IMR-90 (cell line): Measurements from ENCODE around the gene CHMP4B. TPM values are rescaled to one million over a fixed set of nuclear protein-coding genes. Genes with fewer than 3 reads are reported as not detected.
A peak's percentile ranks its signal among the peaks of the same experiment; 100 is the strongest.

ENCODE experiments used
- ATAC-seq: fragments of 200-7000 bp; cut with Tn5 transposase; 2 replicates; pipeline ENCODE4 v1.9.1; 2020; ENCODE audit warnings: low read depth, mild to moderate bottlenecking, moderate library complexity
- BruUV-seq: library from RNA; stranded (reverse); fragments of 400-500 nt; replicated peaks from 2 replicates; lab custom pipeline; 2021; lab: Mats Ljungman, UMichigan
- CTCF ChIA-PET: fragments of 300-600 bp; formaldehyde crosslinking; extraction: SDS; loops from one replicate; lab custom pipeline; 2021; ENCODE audit warnings: antibody characterized with exemption; lab: Yijun Ruan, JAX
- POLR2A ChIA-PET: fragments of 300-600 bp; sonication (Branson Sonifier 250); formaldehyde crosslinking; loops from one replicate; lab custom pipeline; 2022; ENCODE audit warnings: antibody characterized with exemption; ENCODE audit not compliant: unreplicated experiment; lab: Charles Lee
- DNase-seq: peaks from one replicate; pipeline ENCODE4 v3.0.0; 2013
- H2AFZ ChIP-seq: replicated peaks from 2 replicates; pipeline ENCODE3; 2013; ENCODE audit warnings: low read length, mild to moderate bottlenecking; ENCODE audit not compliant: poor library complexity
- H2AK5ac ChIP-seq: 2 replicates; pipeline ENCODE4 v1.6.1; 2013; ENCODE audit warnings: low read depth, low read length, inconsistent platforms
- H2AK9ac ChIP-seq: replicated peaks from 2 replicates; pipeline ENCODE3; 2013; ENCODE audit warnings: mild to moderate bottlenecking, low read depth, low read length, moderate library complexity; ENCODE audit not compliant: poor library complexity
- H2BK120ac ChIP-seq: 2 replicates; pipeline ENCODE4 v1.6.1; 2013; ENCODE audit warnings: low read depth, low read length, inconsistent platforms
- H2BK15ac ChIP-seq: 3 replicates; pipeline ENCODE4 v1.6.1; 2013; ENCODE audit warnings: low read depth, low read length, inconsistent platforms
- H2BK20ac ChIP-seq: 2 replicates; pipeline ENCODE4 v1.6.1; 2013; ENCODE audit warnings: low read depth, mild to moderate bottlenecking, inconsistent platforms, low read length, moderate library complexity
- H2BK5ac ChIP-seq: 2 replicates; pipeline ENCODE4 v1.6.1; 2013; ENCODE audit warnings: mild to moderate bottlenecking, low read depth, low read length, inconsistent platforms; ENCODE audit not compliant: poor library complexity, severe bottlenecking
- H3K14ac ChIP-seq: replicated peaks from 2 replicates; pipeline ENCODE4 v1.6.1; 2013; ENCODE audit warnings: low read depth, low read length, inconsistent platforms
- H3K18ac ChIP-seq: 2 replicates; pipeline ENCODE4 v1.6.1; 2013; ENCODE audit warnings: low read depth, low read length, control low read depth
- H3K23ac ChIP-seq: 2 replicates; pipeline ENCODE4 v1.6.1; 2013; ENCODE audit warnings: low read depth, low read length, inconsistent platforms
- H3K27ac ChIP-seq: 2 replicates; pipeline ENCODE4 v1.5.1; 2013; ENCODE audit warnings: mild to moderate bottlenecking, control low read depth, low read length; ENCODE audit not compliant: insufficient read depth
- H3K27me3 ChIP-seq: 2 replicates; pipeline ENCODE4 v1.6.1; 2013; ENCODE audit warnings: low read length; ENCODE audit not compliant: control insufficient read depth, insufficient read depth
- H3K36me3 ChIP-seq: 2 replicates; pipeline ENCODE4 v1.6.1; 2013; ENCODE audit warnings: low read length, mixed read lengths; ENCODE audit not compliant: control insufficient read depth, insufficient read depth
- H3K4ac ChIP-seq: 2 replicates; pipeline ENCODE4 v1.6.1; 2013; ENCODE audit warnings: low read depth, low read length, inconsistent platforms
- H3K4me1 ChIP-seq: 2 replicates; pipeline ENCODE4 v1.6.1; 2013; ENCODE audit warnings: low read length, mixed read lengths; ENCODE audit not compliant: control insufficient read depth, insufficient read depth
- H3K4me2 ChIP-seq: 2 replicates; pipeline ENCODE4 v1.6.1; 2013; ENCODE audit warnings: low read depth, mild to moderate bottlenecking, control low read depth, low read length, moderate library complexity
- H3K4me3 ChIP-seq: 2 replicates; pipeline ENCODE4 v1.5.1; 2013; ENCODE audit warnings: low read depth, mild to moderate bottlenecking, control low read depth, low read length, moderate library complexity; ENCODE audit not compliant: insufficient read depth
- H3K56ac ChIP-seq: 2 replicates; pipeline ENCODE4 v1.6.1; 2013; ENCODE audit warnings: low read length, inconsistent platforms; ENCODE audit not compliant: insufficient read depth; ENCODE audit errors: extremely low read depth
- H3K79me1 ChIP-seq, 2 experiments: 2 replicates each; pipeline ENCODE4 v1.6.1; 2013; ENCODE audit warnings: low read length in 2 of 2, inconsistent platforms in 1 of 2, low read depth in 1 of 2
- H3K9ac ChIP-seq: 2 replicates; pipeline ENCODE4 v1.6.1; 2013; ENCODE audit warnings: low read depth, low read length, control low read depth
- H3K9me1 ChIP-seq: 2 replicates; pipeline ENCODE4 v1.6.1; 2013; ENCODE audit warnings: low read length, inconsistent platforms; ENCODE audit not compliant: insufficient read depth
- H3K9me3 ChIP-seq: 2 replicates; pipeline ENCODE4 v1.6.1; 2013; ENCODE audit warnings: low read length; ENCODE audit not compliant: control insufficient read depth, insufficient read depth
- H4K20me1 ChIP-seq: 2 replicates; pipeline ENCODE4 v1.6.1; 2013; ENCODE audit warnings: low read length, inconsistent platforms; ENCODE audit not compliant: insufficient read depth
- H4K5ac ChIP-seq: 2 replicates; pipeline ENCODE4 v1.6.1; 2013; ENCODE audit warnings: mild to moderate bottlenecking, low read depth, low read length, control low read depth
- H4K8ac ChIP-seq, 2 experiments: 2 replicates each; pipeline ENCODE4 v1.6.1; 2013; ENCODE audit warnings: low read depth in 2 of 2, low read length in 2 of 2, control low read depth in 1 of 2, inconsistent platforms in 1 of 2
- H4K91ac ChIP-seq: 2 replicates; pipeline ENCODE4 v1.6.1; 2013; ENCODE audit warnings: low read depth, low read length, inconsistent platforms; ENCODE audit not compliant: insufficient read depth
- BHLHE40 ChIP-seq: fragments of 150-350 bp; IDR thresholded peaks from 2 replicates; pipeline ENCODE4 v1.6.1; 2016; ENCODE audit warnings: mild to moderate bottlenecking, low read depth, low read length
- CEBPB ChIP-seq: IDR thresholded peaks from 2 replicates; pipeline ENCODE4 v1.6.1; 2012; ENCODE audit warnings: low read depth, low read length, improper control_type of control experiment
- CTCF ChIP-seq: conservative IDR thresholded peaks from 2 replicates; pipeline ENCODE4 v1.5.1; 2012; ENCODE audit warnings: mild to moderate bottlenecking, low read depth, low read length, improper control_type of control experiment
- ELK1 ChIP-seq: fragments of 150-350 bp; IDR thresholded peaks from 2 replicates; pipeline ENCODE4 v1.6.1; 2016; ENCODE audit warnings: low read depth, mild to moderate bottlenecking, low read length, moderate library complexity, borderline replicate concordance
- FOS ChIP-seq: fragments of 150-350 bp; IDR thresholded peaks from 2 replicates; pipeline ENCODE4 v1.6.1; 2016; ENCODE audit warnings: low read depth, low read length
- MAFK ChIP-seq: IDR thresholded peaks from 2 replicates; pipeline ENCODE4 v1.6.1; 2012; ENCODE audit warnings: low read depth, low read length, improper control_type of control experiment
- MXI1 ChIP-seq: IDR thresholded peaks from 2 replicates; pipeline ENCODE4 v1.6.1; 2012; ENCODE audit warnings: low read depth, mild to moderate bottlenecking, low read length, moderate library complexity, borderline replicate concordance
- POLR2A ChIP-seq: IDR thresholded peaks from 2 replicates; pipeline ENCODE4 v1.6.1; 2012; ENCODE audit warnings: mild to moderate bottlenecking, low read depth, low read length
- RAD21 ChIP-seq: IDR thresholded peaks from 2 replicates; pipeline ENCODE4 v1.6.1; 2012; ENCODE audit warnings: low read length, improper control_type of control experiment
- RCOR1 ChIP-seq: IDR thresholded peaks from 2 replicates; pipeline ENCODE4 v1.6.1; 2012; ENCODE audit warnings: mild to moderate bottlenecking, low read length, improper control_type of control experiment; ENCODE audit not compliant: insufficient replicate concordance
- RFX5 ChIP-seq: IDR thresholded peaks from 2 replicates; pipeline ENCODE4 v1.8.0; 2012; ENCODE audit warnings: low read depth, mild to moderate bottlenecking, low read length, moderate library complexity
- SMC3 ChIP-seq: fragments of 150-350 bp; IDR thresholded peaks from 2 replicates; pipeline ENCODE4 v1.6.1; 2016; ENCODE audit warnings: low read depth, mild to moderate bottlenecking, antibody characterized with exemption, low read length, moderate library complexity
- USF2 ChIP-seq: fragments of 150-350 bp; IDR thresholded peaks from 2 replicates; pipeline ENCODE4 v1.6.1; 2017; ENCODE audit warnings: mild to moderate bottlenecking, antibody characterized with exemption, low read length, low read depth
- WGBS, 2 experiments: methylation state at CpG; one replicate each; pipeline versions ENCODE4 v1.1.5 to v1.1.7; 2013; ENCODE audit warnings: missing lambda C conversion rate in 2 of 2; ENCODE audit not compliant: insufficient read length in 1 of 2; ENCODE audit errors: extremely low coverage in 2 of 2; 5-methylcytosine and 5-hydroxymethylcytosine counted together
- dilution Hi-C: fragments of 300-500 bp; cut with HindIII; formaldehyde crosslinking; loops from one replicate; pipeline ENCODE4 v1.14.3; 2018; ENCODE audit warnings: low sequenced_read_pairs; ENCODE audit not compliant: unreplicated experiment
- in situ Hi-C: fragments of 300-500 bp; cut with MboI; formaldehyde crosslinking; loops from 3 replicates; pipeline ENCODE4 v1.14.3; 2019; ENCODE audit warnings: low sequenced_read_pairs, inconsistent platforms, mixed read lengths
- intact Hi-C: fragments of 100-400 bp; cut with micrococcal nuclease; formaldehyde crosslinking; loops from 2 replicates; pipeline ENCODE4 v1.10.0; 2022
- polyA plus RNA-seq, 3 experiments: library from polyadenylated mRNA; depleted of rRNA; stranded (reverse); fragments of >200 nt; gene quantifications; 2 replicates each; pipeline ENCODE4 v1.2.3, GENCODE V29; 2012; ENCODE audit warnings: low replicate concordance in 1 of 3
- total RNA-seq: library from RNA; depleted of rRNA; stranded (reverse); fragments of >200 nt; gene quantifications from 2 replicates; pipeline ENCODE4 v1.2.3, GENCODE V29; 2012

Gene CHMP4B
- total and polyA plus RNA-seq, 2 of the 4 experiments (the other 2 are of a cell fraction): 30.3 to 94.8 TPM

DNA sequence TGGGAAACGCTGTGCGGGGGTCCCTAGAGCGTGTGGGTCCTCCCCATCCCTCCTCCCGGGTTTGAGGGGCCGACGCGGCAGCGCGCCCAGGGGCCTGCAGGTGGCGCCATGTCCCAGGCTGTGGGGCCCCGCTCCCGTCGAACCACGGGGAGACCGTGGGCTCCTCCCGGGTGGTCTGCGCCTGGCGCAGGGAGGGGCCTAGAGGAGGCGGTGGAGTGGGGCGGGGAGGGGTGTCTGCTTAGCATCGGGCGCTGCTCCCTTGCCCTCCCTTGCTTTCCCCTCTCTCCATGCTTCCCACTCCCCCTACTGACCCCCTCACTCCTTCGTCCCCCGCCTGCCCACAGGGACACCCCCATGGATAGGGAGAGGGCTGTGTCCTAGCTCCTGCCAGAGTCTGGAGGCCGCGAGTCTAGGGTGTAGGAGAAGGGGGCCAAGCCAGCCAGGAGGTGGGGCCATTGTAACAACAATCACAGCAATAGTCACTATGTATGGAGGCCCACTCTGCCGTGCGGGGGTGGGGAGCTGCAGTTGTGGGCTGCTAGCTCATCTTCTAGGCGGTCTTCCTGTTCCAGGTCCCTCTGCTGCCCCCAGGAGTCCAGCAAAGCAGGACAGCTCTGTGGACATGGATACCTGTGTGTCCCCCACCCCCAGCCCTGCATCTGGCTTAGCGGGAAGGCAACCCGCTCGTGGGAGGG lies 51.7 kb downstream of the CHMP4B start:
- H2BK120ac ChIP-seq: peak overlapping the region; percentile 50; the same call in 1 of the 2 replicates
- no peak overlapping the region for H3K56ac ChIP-seq
- WGBS, 2 experiments: no CpG with 5 or more reads among the region's 32 CpGs
- peak overlapping the region; percentile 55 for H2BK20ac ChIP-seq
- 0 out of 2 replicates have a peak overlapping the region, but pooled peaks have one; percentile 9 for H3K18ac ChIP-seq
- no peaks in the 10 kb centered on the region for H3K79me1 ChIP-seq
- no peak overlapping the region for H3K14ac ChIP-seq
- H3K9me1 ChIP-seq: no peaks in the 10 kb centered on the region
- dilution Hi-C loops: no loop called here
- H2BK5ac ChIP-seq: no peak overlapping the region
- H3K4ac ChIP-seq: peak overlapping the region; percentile 9; the same call in 1 of the 2 replicates
- H4K5ac ChIP-seq: no peak overlapping the region; the same call in 1 of the 2 replicates
- H3K4me3 ChIP-seq: no peak overlapping the region
- H2AFZ ChIP-seq: peak overlapping the region; percentile 90
- peak overlapping the region; percentile 37 for H3K4me2 ChIP-seq
- peak overlapping the region; percentile 20; the same call in 1 of the 2 replicates for H2AK5ac ChIP-seq
- peaks cover 2% of the 10 kb centered on the region; the same call in 1 of the 2 replicates for H3K36me3 ChIP-seq
- ChIA-PET POLR2A (no interaction called here), CTCF (interaction anchor here (0.5 to 1.2 kb wide), 11 partner anchors 13 to 262 kb away, joined by 3 to 6 read pairs (median 3); partner anchors contain the start of gene RALY)
- H4K91ac ChIP-seq: peak overlapping the region; percentile 38; the same call in 1 of the 2 replicates
- H3K9me3 ChIP-seq: no peaks in the 10 kb centered on the region
- 0 out of 3 replicates have a peak overlapping the region, but pooled peaks have one; percentile 6 for H2BK15ac ChIP-seq
- in situ Hi-C loops: loop anchor here (10.0 kb wide), 1 partner anchor 272 kb away; no protein-coding TSS in a partner anchor
- H3K27me3 ChIP-seq: no peaks in the 10 kb centered on the region
- peak; percentile 94 for ATAC-seq
- peak overlapping the region; percentile 85 for H2AK9ac ChIP-seq
- no peak overlapping the region for H3K27ac ChIP-seq
- peaks cover 7% of the 10 kb centered on the region; the same call in 1 of the 2 replicates for H3K4me1 ChIP-seq
- no TSS peak for BruUV-seq
- peak; percentile 78 for DNase-seq
- no peak overlapping the region for H3K23ac ChIP-seq
- intact Hi-C loops: loop anchor here (1.0 to 2.0 kb wide), 4 partner anchors 130 to 266 kb away; partner anchors contain the start of gene RALY
- H4K20me1 ChIP-seq: no peaks in the 10 kb centered on the region; the same call in none of the 2 replicates
- no peak overlapping the region; the same call in 1 of the 2 replicates for H3K9ac ChIP-seq
- H4K8ac ChIP-seq: peak overlapping the region in 1 of 2 experiments; percentile 61; a peak in 1 of 4 replicates
- no peak for TF ChIP-seq CEBPB
- 0 out of 2 replicates have a peak, but pooled peaks have one; percentile 23 for TF ChIP-seq POLR2A
- TF ChIP-seq SMC3: peak; percentile 91
- TF ChIP-seq BHLHE40: no peak
- TF ChIP-seq MAFK: no peak
- no peak for TF ChIP-seq MXI1
- no peak for TF ChIP-seq FOS
- peak; percentile 89 for TF ChIP-seq RAD21
- TF ChIP-seq RCOR1: no peak
- TF ChIP-seq CTCF: peak; percentile 75
- no peak for TF ChIP-seq ELK1
- no peak for TF ChIP-seq USF2
- TF ChIP-seq RFX5: no peak
